ENCODE data around the gene MS4A10. TPM values are rescaled to one million over a fixed set of nuclear protein-coding genes. Genes with fewer than 3 reads are reported as not detected.

The MS4A10 gene
- polyA plus RNA-seq, 2 of the 4 experiments (the other 2 are of a cell fraction): not detected

DNA sequence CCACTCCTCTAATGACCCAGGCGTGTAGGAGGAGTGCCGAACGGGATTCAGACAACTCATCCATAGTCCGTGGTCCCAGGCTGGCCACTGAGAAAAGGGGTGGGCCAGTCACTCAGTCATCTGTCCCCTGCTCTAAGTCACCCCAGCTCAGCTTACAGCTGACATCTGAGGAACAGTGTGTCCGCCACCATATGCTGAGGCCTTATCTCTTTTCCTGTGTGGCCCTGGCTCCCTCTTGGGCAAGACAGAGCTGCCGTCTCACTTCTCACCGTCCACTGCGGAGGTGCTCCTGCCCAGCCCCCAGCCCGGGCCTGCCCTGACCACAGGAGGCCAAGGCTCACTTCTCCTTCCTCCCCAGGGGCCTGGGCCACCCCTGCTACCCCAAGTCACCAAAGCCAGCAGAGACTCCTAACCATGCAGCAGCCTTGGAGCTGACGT lies 63.6 kb downstream of the MS4A10 start:
- ChIA-PET CTCF (interaction anchor here (1.3 to 3.6 kb wide), 3 partner anchors 18 to 50 kb away, joined by 4 to 21 read pairs (median 17); no protein-coding TSS in a partner anchor), POLR2A (no interaction called here)
- WGBS (ENCODE audit: missing lambda C conversion rate): 89% methylated on average over 10 of the region's 10 CpGs

DNA sequence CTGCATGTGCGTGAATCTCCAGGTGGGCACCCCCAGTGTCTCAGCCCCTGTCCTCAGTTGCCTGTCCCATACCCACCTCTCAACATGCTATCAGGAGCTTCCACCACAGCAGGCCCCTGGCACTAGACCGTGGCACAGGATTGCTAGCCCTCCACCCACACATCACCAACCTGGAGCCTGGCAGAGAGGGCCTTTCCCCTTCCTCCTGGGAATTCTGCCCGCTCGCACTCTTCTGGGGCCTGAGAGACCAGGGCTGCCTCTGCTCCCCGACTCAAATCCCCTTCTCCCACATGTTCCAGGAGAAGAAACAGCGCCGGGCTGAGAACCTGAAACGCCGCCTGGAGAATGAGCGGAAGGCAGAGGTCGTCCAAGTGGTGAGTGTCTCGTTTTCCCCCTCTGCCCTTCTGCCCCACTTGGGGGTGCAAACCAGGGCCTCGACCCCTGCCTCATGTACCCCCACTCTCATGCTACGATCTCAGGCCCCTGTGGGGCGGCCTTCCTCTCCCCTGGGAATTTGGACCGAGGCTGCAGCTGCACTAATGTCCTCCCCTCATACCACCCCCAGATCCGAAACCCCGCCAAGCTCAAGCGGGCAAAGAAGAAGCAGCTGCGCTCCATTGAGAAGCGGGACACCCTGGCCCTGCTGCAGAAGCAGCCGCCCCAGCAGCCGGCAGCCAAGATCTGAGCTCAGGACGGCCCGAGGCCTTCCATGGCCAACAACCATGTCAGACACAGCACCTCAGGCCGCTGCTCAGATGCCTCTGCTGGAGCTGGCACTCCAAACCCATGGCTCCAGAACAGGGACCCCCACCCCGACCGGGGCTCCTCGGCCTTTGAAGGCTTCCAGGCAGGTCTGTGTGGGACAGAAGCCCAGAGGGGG lies 64.7 kb downstream of the MS4A10 start:
- H3K4me2 ChIP-seq: no peak overlapping the region
- WGBS (ENCODE audit: missing lambda C conversion rate): 84% methylated on average over 27 of the region's 29 CpGs
- POLR2A ChIA-PET: no interaction called here
- no peak for TF ChIP-seq ZNF302 (CRISPR knock-in tag; IDR thresholded peaks at IDR 0.05)
- TF ChIP-seq, protein P1, sequence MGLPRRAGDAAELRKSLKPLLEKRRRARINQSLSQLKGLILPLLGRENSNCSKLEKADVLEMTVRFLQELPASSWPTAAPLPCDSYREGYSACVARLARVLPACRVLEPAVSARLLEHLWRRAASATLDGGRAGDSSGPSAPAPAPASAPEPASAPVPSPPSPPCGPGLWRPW (IDR thresholded peaks at IDR 0.05): no peak
- TF ChIP-seq HDAC2 (IDR thresholded peaks at IDR 0.05): no peak
- ATAC-seq (no peak), DNase-seq (ENCODE audit: low read depth in 1 of 2, low spot score in 1 of 2) (no peak), FAIRE-seq (no peak)
- CTCF ChIA-PET: interaction anchor here (1.2 to 3.6 kb wide), 8 partner anchors 18 to 90 kb away, joined by 4 to 21 read pairs (median 6); no protein-coding TSS in a partner anchor
- no peaks in the 10 kb centered on the region; the same call in 2 of the 3 replicates for H3K4me1 ChIP-seq
- no peak overlapping the region for H3K4me3 ChIP-seq
- no peaks in the 10 kb centered on the region for H3K9me3 ChIP-seq
- no peak overlapping the region for H3K27ac ChIP-seq

More for the DNA sequence above, 63.6 kb downstream of the MS4A10 start:
- H3K4me3 ChIP-seq: no peak overlapping the region
- peaks cover 10% of the 10 kb centered on the region; the same call in 1 of the 3 replicates for H3K4me1 ChIP-seq
- DNase-seq (ENCODE audit: low read depth in 1 of 2, low spot score in 1 of 2): no peak
- no peak overlapping the region for H3K27ac ChIP-seq
- H3K4me2 ChIP-seq: no peak overlapping the region
- TF ChIP-seq SREBF2 (IDR thresholded peaks at IDR 0.05) (no peak), RFX5 (IDR thresholded peaks at IDR 0.05) (no peak), ZFP36 (IDR thresholded peaks at IDR 0.05; ENCODE audit: borderline replicate concordance, partially characterized antibody) (no peak), NPAS2 (CRISPR knock-in tag; IDR thresholded peaks at IDR 0.05; ENCODE audit: borderline replicate concordance) (no peak), RCOR1 (IDR thresholded peaks at IDR 0.05; ENCODE audit: low read depth, low read length) (no peak), HOXA7 (CRISPR knock-in tag; IDR thresholded peaks at IDR 0.05) (no peak), HEYL (CRISPR knock-in tag; IDR thresholded peaks at IDR 0.05) (no peak), HOXB13 (CRISPR knock-in tag; IDR thresholded peaks at IDR 0.05; ENCODE audit: low read depth) (no peak), MAFK (IDR thresholded peaks at IDR 0.05; ENCODE audit: partially characterized antibody) (no peak), NFE2L2 (conservative IDR thresholded peaks at IDR 0.05; ENCODE audit: low read length) (no peak), HDAC2 (IDR thresholded peaks at IDR 0.05) (no peak), CBX8 (IDR thresholded peaks at IDR 0.05) (no peak), RAD21 (conservative IDR thresholded peaks at IDR 0.05 in 1 of 2, IDR thresholded peaks at IDR 0.05 in 1 of 2) (no peak), JUN (IDR thresholded peaks at IDR 0.05) (no peak), HOXB5 (CRISPR knock-in tag; IDR thresholded peaks at IDR 0.05) (no peak), MAZ (IDR thresholded peaks at IDR 0.05; ENCODE audit: borderline replicate concordance, low read depth, low read length) (no peak), CHD4 (IDR thresholded peaks at IDR 0.05; ENCODE audit: borderline replicate concordance) (no peak)
- TF ChIP-seq, protein P2, sequence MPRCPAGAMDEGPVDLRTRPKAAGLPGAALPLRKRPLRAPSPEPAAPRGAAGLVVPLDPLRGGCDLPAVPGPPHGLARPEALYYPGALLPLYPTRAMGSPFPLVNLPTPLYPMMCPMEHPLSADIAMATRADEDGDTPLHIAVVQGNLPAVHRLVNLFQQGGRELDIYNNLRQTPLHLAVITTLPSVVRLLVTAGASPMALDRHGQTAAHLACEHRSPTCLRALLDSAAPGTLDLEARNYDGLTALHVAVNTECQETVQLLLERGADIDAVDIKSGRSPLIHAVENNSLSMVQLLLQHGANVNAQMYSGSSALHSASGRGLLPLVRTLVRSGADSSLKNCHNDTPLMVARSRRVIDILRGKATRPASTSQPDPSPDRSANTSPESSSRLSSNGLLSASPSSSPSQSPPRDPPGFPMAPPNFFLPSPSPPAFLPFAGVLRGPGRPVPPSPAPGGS (IDR thresholded peaks at IDR 0.05): no peak
- TF ChIP-seq, protein P3, sequence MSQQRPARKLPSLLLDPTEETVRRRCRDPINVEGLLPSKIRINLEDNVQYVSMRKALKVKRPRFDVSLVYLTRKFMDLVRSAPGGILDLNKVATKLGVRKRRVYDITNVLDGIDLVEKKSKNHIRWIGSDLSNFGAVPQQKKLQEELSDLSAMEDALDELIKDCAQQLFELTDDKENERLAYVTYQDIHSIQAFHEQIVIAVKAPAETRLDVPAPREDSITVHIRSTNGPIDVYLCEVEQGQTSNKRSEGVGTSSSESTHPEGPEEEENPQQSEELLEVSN (IDR thresholded peaks at IDR 0.05; ENCODE audit: borderline replicate concordance, low read depth): no peak
- FAIRE-seq: no peak
- no peaks in the 10 kb centered on the region for H3K9me3 ChIP-seq
- no peak for ATAC-seq

Other genes with a start within 250 kb of the MS4A10 start
- gene MS4A8, start 85.7 kb upstream of the MS4A10 start, polyA plus RNA-seq (2011; rRNA removed): 0.11 TPM in 1 of 2 replicates, not detected in the other
- gene MS4A8, start 85.7 kb upstream of the MS4A10 start, polyA plus RNA-seq (2017; fragmentation: RNase III; extraction: RNeasy Plus Mini Kit Qiagen cat#74134 plus additional on column Dnase treatment): not detected in 3 replicates
- gene MS4A18, start 60.6 kb upstream of the MS4A10 start, polyA plus RNA-seq (2011; rRNA removed): not detected in 2 replicates
- gene MS4A18, start 60.6 kb upstream of the MS4A10 start, polyA plus RNA-seq (2017; fragmentation: RNase III; extraction: RNeasy Plus Mini Kit Qiagen cat#74134 plus additional on column Dnase treatment): not detected in 3 replicates
- not detected in 2 replicates for gene MS4A15, start 28.5 kb upstream of the MS4A10 start, polyA plus RNA-seq (2011; rRNA removed)
- not detected in 3 replicates for gene MS4A15, start 28.5 kb upstream of the MS4A10 start, polyA plus RNA-seq (2017; fragmentation: RNase III; extraction: RNeasy Plus Mini Kit Qiagen cat#74134 plus additional on column Dnase treatment)
- 39.8 and 42.8 TPM in 2 replicates for gene CCDC86, start 56.8 kb downstream of the MS4A10 start, polyA plus RNA-seq (2011; rRNA removed)
- gene CCDC86, start 56.8 kb downstream of the MS4A10 start, polyA plus RNA-seq (2017; fragmentation: RNase III; extraction: RNeasy Plus Mini Kit Qiagen cat#74134 plus additional on column Dnase treatment): 67.5 to 74.4 TPM (median 71.1 TPM) in 3 replicates
- 0.05 and 0.09 TPM in 2 replicates for gene PTGDR2, start 70.6 kb downstream of the MS4A10 start, polyA plus RNA-seq (2011; rRNA removed)
- 0.07 to 0.19 TPM (median 0.16 TPM) in 3 replicates for gene PTGDR2, start 70.6 kb downstream of the MS4A10 start, polyA plus RNA-seq (2017; fragmentation: RNase III; extraction: RNeasy Plus Mini Kit Qiagen cat#74134 plus additional on column Dnase treatment)
- 0.06 and 0.26 TPM in 2 replicates for gene ZP1, start 82.2 kb downstream of the MS4A10 start, polyA plus RNA-seq (2011; rRNA removed)
- 0.30 to 0.32 TPM (median 0.30 TPM) in 3 replicates for gene ZP1, start 82.2 kb downstream of the MS4A10 start, polyA plus RNA-seq (2017; fragmentation: RNase III; extraction: RNeasy Plus Mini Kit Qiagen cat#74134 plus additional on column Dnase treatment)
- 41.1 and 51.7 TPM in 2 replicates for gene PRPF19, start 121.3 kb downstream of the MS4A10 start, polyA plus RNA-seq (2011; rRNA removed)
- gene PRPF19, start 121.3 kb downstream of the MS4A10 start, polyA plus RNA-seq (2017; fragmentation: RNase III; extraction: RNeasy Plus Mini Kit Qiagen cat#74134 plus additional on column Dnase treatment): 175 to 184 TPM (median 177 TPM) in 3 replicates
- gene TMEM109, start 128.8 kb downstream of the MS4A10 start, polyA plus RNA-seq (2011; rRNA removed): 40.9 and 58.0 TPM in 2 replicates
- gene TMEM109, start 128.8 kb downstream of the MS4A10 start, polyA plus RNA-seq (2017; fragmentation: RNase III; extraction: RNeasy Plus Mini Kit Qiagen cat#74134 plus additional on column Dnase treatment): 88.4 to 93.4 TPM (median 93.0 TPM) in 3 replicates
- 18.1 and 19.5 TPM in 2 replicates for gene TMEM132A, start 139.1 kb downstream of the MS4A10 start, polyA plus RNA-seq (2011; rRNA removed)
- gene TMEM132A, start 139.1 kb downstream of the MS4A10 start, polyA plus RNA-seq (2017; fragmentation: RNase III; extraction: RNeasy Plus Mini Kit Qiagen cat#74134 plus additional on column Dnase treatment): 87.2 to 91.8 TPM (median 88.0 TPM) in 3 replicates
- not detected in 2 replicates for gene SLC15A3, start 166.8 kb downstream of the MS4A10 start, polyA plus RNA-seq (2011; rRNA removed)
- gene SLC15A3, start 166.8 kb downstream of the MS4A10 start, polyA plus RNA-seq (2017; fragmentation: RNase III; extraction: RNeasy Plus Mini Kit Qiagen cat#74134 plus additional on column Dnase treatment): not detected in 3 replicates
- 0.06 TPM in 1 of 2 replicates, not detected in the other for gene CD6, start 186.3 kb downstream of the MS4A10 start, polyA plus RNA-seq (2011; rRNA removed)
- gene CD6, start 186.3 kb downstream of the MS4A10 start, polyA plus RNA-seq (2017; fragmentation: RNase III; extraction: RNeasy Plus Mini Kit Qiagen cat#74134 plus additional on column Dnase treatment): 0.06 to 0.07 TPM in 2 of 3 replicates, not detected in the other

Measured in A549 (cell line).